Ishikawa (cell line): ENCODE data around the gene ABTB2.

Experiments used
- CEBPB ChIP-seq: IDR thresholded peaks from 2 replicates; pipeline ENCODE4 v1.6.1; 2012
- CREB1 ChIP-seq: IDR thresholded peaks from 2 replicates; pipeline ENCODE4 v1.6.1; 2012; ENCODE audit warnings: low read depth
- EGR1 ChIP-seq: IDR thresholded peaks from 2 replicates; pipeline ENCODE4 v1.6.1; 2012
- EP300 ChIP-seq: IDR thresholded peaks from 2 replicates; pipeline ENCODE4 v1.6.1; 2012; ENCODE audit warnings: borderline replicate concordance
- FOXM1 ChIP-seq: IDR thresholded peaks from 2 replicates; pipeline ENCODE4 v1.6.1; 2012; ENCODE audit warnings: low read depth, borderline replicate concordance
- NFIC ChIP-seq: IDR thresholded peaks from 2 replicates; pipeline ENCODE4 v1.6.1; 2012
- RAD21 ChIP-seq: IDR thresholded peaks from 2 replicates; pipeline ENCODE4 v1.6.1; 2012; ENCODE audit warnings: low read depth
- REST ChIP-seq: IDR thresholded peaks from 2 replicates; pipeline ENCODE4 v1.6.1; 2012; ENCODE audit warnings: low read depth, mild to moderate bottlenecking
- TAF1 ChIP-seq: IDR thresholded peaks from 2 replicates; pipeline ENCODE4 v1.6.1; 2012; ENCODE audit warnings: low read depth, mild to moderate bottlenecking
- TCF12 ChIP-seq: IDR thresholded peaks from 2 replicates; pipeline ENCODE4 v1.6.1; 2012; ENCODE audit warnings: low read depth
- TEAD4 ChIP-seq: IDR thresholded peaks from 2 replicates; pipeline ENCODE4 v1.6.1; 2012
- USF1 ChIP-seq: IDR thresholded peaks from 2 replicates; pipeline ENCODE4 v1.6.1; 2012
- YY1 ChIP-seq: IDR thresholded peaks from 2 replicates; pipeline ENCODE4 v1.6.1; 2012; ENCODE audit warnings: low read depth
- ZBTB7A ChIP-seq: IDR thresholded peaks from 2 replicates; pipeline ENCODE4 v1.6.1; 2012; ENCODE audit warnings: low read depth
- TF ChIP-seq, protein P1 (sequence below): IDR thresholded peaks from 2 replicates; pipeline ENCODE4 v1.6.1; 2012

The ABTB2 gene

DNA sequence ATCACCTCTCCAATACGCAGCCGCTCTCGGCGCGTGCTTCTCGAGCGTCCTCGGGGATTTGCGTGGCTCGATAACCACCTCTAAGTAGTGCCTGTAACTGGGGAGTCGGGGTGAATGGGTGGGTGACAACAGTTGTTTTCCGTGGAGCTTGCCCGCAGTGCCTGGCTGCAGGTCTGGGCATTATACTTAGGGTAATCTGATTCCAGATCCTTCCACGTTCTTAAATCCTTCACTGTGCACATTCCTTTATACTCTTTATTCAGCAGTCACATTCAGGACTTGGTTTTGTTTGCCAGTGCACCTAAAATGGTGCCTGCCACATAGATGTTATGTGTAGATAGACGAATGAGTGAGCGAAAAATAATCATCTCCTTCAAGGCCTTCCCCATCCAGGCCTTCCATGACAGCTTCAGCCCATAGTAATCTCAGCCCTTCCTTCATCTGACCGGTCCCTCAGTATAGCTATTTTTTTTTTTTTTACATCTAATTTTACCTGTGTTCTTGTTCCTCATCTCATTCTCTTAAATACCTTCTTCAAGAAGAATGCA is 251.8 kb downstream of the ABTB2 start:
- TF ChIP-seq TCF12 = no peak
- TF ChIP-seq USF1 = no peak
- TF ChIP-seq REST = no peak
- TF ChIP-seq YY1 = no peak
- TF ChIP-seq TEAD4 = no peak
- TF ChIP-seq ZBTB7A = no peak
- no peak for TF ChIP-seq EP300

GRCh38 chr11:34105079-34105956 is 252.5 kb downstream of the ABTB2 start, which contains the start of gene NAT10:
Gene NAT10 (plus strand): TSS chr11:34105629. CDS start chr11:34108226, 2,597 bp downstream.
- TF ChIP-seq CREB1 (peak; percentile 94), TAF1 (peak; percentile 68; the same call in 1 of the 2 replicates), REST (no peak), TEAD4 (0 out of 2 replicates have a peak, but pooled peaks have one; percentile 18), RAD21 (no peak), TCF12 (peak; percentile 10; the same call in 1 of the 2 replicates), EP300 (no peak; the same call in 1 of the 2 replicates), YY1 (peak; percentile 80; the same call in 1 of the 2 replicates), ZBTB7A (no peak), CEBPB (no peak), USF1 (peak; percentile 76), FOXM1 (no peak), NFIC (0 out of 2 replicates have a peak, but pooled peaks have one; percentile 14), EGR1 (peak; percentile 19; the same call in 1 of the 2 replicates)
- TF ChIP-seq, protein P1, sequence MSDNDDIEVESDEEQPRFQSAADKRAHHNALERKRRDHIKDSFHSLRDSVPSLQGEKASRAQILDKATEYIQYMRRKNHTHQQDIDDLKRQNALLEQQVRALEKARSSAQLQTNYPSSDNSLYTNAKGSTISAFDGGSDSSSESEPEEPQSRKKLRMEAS = peak; percentile 98

GRCh38 chr11:34104680-34105078 is 253.1 kb downstream of the ABTB2 start:
- TF ChIP-seq NFIC = no peak
- TF ChIP-seq YY1 = no peak
- TF ChIP-seq TAF1 = no peak
- no peak; the same call in 1 of the 2 replicates for TF ChIP-seq TCF12
- TF ChIP-seq TEAD4 = no peak
- no peak for TF ChIP-seq REST
- TF ChIP-seq EP300 = no peak
- TF ChIP-seq EGR1 = no peak
- TF ChIP-seq CEBPB = no peak
- TF ChIP-seq, protein P1 = no peak
- TF ChIP-seq FOXM1 = no peak
- no peak for TF ChIP-seq ZBTB7A
- TF ChIP-seq CREB1 = no peak
- TF ChIP-seq USF1 = no peak
- TF ChIP-seq RAD21 = no peak
